CD1c-positive myeloid dendritic cell (primary cell): ENCODE data around the gene GALNT15.

Source experiments
- DNase-seq: peaks from one replicate; pipeline ENCODE4 v3.0.0-alpha.2; 2016; ENCODE audit errors: extremely low spot score

Gene GALNT15

DNA sequence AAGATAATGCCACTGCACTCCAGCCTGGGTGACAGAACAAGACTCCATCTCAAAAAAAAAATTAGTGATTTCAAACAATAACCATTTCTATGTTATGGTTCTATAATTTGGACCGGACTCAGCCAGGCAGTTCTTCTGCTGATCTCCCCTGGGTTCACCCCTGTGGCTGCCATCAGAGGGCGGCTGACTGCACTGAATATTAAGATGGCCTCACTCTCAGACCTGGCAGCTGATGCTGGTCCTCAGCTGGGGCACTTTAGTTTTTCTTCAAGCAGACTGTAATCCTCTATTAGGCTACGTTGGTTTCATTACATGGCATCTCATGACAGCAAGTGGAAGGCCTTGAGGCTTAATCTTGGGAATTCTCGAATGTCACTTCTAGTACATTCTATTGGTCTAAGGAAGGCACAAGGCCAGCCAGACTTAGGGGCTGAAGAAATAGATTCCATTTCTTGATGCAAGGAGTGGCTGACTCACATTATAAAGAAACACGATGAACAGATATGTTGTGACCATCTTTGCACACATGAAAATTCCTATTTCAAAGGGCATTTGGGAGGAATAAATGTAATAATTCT is 12.8 kb downstream of the GALNT15 start:
- no peak for DNase-seq

DNA sequence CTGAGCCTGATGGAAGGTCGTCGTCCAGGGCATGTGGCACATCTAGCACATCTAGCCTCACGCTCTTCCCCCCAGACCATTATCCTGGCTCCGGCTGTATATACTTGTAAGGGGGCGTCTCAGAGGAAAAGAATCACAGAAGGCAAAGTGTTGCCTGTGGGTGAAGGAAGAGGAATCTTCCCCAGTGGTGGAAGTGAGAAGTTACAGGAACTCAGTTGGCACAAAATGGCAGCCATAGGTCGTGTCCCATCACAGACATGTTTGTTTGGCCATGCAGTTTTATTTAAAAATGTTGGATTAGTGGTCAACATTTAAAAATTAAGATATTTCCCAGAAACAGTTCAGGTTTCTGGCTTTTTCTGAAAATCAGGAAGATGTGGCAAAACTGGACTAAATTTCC is 13.6 kb downstream of the GALNT15 start:
- no peak for DNase-seq

DNA sequence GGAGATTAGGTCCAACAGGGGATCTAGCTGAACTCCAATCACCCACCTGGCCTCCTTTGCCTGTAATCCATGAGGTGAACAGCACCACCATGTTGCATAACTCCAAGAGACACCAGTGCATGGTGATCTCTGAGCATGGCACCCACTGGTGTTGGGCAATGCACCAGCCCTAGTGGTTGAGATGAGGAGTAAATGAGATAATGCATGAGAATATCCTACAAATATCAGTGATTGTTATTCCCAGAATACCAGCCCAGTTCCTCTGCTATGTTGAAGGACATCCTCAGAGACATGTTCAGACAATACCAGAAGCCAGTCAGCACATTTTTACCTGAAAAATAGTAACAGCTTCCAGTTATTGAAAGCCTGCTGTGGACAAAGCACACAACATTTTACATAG is 14.7 kb downstream of the GALNT15 start:
- no peak for DNase-seq

DNA sequence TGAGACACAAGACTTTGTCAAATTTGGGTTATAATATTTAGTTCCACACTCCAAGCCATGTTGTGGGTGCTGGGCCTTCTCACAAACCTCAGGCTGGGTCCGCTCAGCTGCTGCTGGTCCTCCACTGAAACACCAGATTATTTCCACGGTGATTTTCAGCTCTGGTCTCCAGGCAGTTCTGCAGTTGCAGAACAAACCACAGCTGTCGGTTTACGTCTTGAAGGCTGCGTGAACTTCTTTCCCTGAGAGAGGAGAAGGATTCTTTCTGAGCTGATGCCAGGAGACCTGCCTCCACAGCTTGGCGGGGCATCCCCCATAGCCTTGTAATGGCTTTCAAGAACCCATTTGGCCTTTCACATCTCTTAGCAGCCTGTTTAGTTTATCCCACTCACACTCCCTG is 16.2 kb downstream of the GALNT15 start:
- no peak for DNase-seq

DNA sequence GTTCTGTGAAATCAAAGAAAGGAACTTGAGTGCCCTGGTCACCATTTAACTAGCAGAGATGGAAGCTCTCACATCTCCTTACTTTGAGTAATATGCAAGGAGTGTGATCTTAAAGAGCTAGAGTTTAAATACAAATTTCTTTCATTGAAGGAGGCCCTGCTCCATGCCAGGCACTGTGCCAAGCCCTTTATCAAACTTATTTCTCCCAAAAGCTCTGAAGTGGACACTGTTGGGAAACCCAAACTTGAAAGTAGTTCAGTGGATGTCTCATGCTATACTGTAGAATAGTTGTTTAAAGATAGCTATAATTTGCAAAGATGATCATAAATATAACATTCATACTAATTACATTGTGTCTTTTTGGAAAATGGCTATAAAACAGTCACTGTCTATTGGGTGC is 17.1 kb downstream of the GALNT15 start:
- no peak for DNase-seq

DNA sequence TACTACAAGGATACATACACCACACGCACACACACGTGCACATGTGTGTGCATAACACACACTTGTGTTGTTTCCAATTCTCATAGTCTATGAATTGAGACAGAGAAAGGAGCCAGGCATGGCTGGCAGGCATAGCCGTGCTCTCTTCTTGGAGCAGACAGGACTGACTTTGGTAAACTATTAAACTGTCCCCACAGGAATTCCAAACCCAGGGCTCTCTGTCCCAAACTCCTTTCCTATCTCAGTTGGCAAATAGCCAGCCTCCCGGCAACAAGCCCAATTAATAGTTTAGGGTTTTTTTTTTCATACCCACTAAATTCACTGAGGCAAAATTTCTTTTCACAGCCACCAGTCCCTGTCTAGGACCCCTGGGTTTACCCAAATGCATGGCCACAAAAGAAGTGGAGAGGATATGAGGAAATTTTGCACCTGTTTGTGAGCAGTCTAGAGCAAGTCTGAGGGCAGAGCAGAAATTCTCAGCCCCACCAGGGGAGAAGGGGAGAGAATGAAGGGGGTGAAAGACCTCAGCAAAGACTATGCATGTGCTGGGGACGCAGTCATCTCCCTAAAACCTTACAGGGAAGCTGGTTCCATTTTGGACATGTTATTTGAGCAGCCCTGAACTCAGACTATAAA is 17.8 kb downstream of the GALNT15 start:
- no peak for DNase-seq

DNA sequence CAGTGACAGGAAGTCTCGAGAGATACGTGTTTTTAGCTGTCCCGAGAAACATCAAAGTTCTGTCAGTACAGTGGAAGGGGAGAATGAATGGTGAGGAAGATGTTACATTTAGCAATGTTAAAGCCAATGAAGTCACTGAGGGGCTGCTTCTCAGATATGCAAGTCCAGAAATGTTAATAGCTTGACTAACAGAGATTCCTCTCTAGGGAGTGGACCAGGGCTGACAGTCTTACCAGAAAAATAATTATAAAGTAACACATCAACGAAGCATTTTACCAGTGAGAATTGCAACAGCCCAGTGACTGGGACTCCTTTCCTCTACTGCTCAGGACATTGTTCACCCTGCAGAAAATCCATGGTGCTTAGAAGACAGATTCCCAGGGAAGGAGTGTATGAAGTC is 23.9 kb downstream of the GALNT15 start:
- DNase-seq, result no peak

DNA sequence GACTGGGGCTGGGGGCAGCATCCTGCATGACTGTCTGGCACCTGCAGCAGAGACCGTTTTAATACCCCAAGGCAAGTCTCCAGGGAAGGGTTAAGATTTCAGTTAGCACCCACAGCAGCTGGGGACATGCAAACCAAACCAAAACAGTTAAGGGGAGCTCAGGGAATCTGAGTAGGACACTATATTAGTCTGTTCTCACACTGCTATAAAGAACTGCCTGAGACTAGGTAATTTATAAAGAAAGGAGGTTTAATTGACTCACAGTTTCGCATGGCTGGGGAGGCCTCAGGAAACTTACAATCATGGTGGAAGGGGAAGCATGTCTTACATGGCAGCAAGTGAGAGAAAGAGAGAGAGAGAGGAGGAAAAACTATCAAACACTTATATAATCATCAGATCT is 25.3 kb downstream of the GALNT15 start:
- DNase-seq, result no peak

DNA sequence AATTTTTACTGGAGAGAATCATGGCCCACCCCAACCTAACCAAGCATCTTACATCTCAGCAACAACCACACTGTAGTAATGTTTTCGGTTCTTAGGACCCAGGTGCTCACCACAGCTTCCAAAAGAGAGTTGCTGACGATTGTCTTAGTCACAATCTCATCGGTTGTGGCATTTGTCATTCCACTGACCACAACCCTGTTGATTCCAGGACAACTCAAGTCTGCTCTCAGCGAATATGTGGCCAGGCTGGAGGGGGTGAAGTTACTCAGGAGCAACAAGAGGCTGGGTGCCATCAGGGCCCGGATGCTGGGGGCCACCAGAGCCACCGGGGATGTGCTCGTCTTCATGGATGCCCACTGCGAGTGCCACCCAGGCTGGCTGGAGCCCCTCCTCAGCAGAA is 25.9 kb downstream of the GALNT15 start:
- no peak for DNase-seq

DNA sequence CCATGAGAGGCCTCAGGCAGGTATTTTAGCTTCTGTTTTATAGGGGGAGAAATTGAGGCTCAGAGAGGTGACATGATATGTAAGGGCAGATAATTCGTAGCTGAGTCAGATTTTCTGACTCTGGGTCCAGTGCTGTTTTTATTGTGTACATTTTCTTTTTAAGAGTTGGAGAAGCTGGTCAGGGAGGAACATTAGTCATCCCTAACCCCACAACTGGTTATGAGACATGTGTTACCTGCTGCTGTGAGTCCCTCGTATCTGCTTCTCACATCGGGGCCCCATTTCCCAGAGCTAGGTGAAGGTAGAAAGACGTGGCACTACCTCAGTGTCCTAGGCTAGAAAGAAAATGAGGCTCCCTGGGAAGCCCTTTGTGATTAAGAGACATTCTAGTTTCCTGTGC is 28.6 kb downstream of the GALNT15 start:
- DNase-seq, result no peak

DNA sequence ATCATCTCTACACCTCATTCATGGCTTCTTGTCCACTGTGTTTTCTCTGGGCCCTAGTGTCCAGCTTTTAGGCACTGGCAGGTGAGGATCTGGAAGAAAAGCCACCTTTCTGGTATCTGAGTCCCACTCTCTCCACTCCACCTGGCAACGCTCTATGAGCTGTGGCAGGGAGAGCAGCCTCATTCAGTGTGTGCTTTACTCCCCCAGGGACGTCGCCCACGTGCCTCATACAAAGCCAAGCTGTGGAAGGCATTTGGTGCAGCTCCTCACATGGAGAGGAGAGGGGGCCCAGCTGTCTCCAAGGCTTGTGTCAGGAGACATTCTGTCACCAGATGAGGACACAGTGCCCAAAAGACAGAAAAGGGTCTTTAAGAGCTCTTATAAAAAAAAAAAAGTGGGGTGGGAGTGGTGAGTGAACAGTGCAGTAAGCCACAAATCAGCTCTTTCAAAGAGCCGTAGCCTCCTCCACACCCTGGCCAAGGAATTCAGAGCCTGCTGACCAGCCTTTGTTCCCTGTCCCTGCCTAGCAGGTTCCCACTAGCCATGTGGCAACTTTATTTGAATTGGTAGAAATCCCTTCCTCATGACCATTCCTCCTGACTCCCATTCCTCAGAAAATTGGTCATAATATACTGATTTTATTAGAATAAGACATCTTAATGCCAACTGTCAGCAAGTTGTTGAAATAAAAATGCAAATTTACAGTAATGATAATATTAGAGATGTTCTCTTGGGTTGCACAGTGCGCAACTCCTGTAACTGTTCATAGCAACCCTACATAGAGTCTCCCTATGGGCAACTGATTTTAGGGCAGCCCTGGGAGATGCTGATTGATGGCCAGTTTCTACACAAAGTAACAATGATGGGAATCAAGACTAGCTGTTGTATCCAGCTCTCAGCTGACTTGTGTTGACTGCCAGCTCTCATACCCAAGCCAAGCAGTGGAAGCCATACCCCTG is 29.5 kb downstream of the GALNT15 start:
- DNase-seq, result no peak

DNA sequence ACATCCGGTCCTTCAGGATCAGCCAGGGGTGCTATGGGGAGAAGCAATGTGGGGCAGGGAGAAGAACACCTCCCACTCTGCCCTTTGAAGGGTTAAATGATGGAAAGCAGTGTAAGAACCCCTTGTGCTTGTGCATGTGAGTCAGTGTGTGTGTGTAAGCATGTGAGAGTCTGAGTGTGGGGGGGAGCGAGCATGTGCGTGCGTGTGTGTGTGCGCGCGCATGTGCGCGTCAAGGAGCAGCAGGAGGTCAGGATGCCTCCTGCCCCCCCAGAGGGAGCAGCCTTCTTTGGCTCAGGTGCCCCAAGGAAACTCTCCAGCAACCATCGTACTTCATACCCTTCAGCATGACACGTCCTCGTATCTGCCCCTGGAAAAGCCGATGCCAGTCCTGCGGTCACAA is 30.3 kb downstream of the GALNT15 start:
- no peak for DNase-seq

DNA sequence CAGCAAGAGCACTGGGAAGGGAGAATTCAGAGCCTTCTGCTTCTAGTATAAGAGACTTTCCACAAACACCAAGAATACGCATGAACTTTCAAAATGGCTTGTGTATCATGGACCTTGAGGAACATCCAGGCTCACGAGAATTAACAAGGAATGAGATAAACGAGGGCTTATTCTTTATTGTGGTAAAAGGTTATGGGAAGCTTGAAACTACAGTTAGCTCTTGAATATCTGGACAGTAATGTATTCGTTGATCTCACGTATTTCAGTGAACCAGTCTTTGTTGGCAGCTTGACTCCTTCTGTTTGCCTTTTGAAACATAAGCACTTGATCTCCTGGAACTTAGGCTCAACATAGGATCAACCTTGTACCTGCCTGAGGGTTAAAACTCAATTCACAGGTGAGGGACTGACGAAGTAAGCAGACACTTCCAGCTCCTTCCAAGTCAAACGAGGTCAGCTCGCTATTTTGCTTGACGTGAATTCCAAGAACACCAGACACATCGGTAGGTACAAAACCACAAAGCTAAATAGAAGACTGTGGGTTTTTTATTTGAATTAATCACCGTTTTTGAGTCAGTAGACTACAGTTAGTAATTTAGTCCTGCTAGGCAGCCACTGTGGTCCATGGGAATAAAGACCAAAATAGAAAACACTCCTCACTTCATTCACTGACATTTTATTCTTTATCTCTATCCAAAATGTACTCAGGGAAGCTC is 30.8 kb downstream of the GALNT15 start:
- DNase-seq, result no peak

DNA sequence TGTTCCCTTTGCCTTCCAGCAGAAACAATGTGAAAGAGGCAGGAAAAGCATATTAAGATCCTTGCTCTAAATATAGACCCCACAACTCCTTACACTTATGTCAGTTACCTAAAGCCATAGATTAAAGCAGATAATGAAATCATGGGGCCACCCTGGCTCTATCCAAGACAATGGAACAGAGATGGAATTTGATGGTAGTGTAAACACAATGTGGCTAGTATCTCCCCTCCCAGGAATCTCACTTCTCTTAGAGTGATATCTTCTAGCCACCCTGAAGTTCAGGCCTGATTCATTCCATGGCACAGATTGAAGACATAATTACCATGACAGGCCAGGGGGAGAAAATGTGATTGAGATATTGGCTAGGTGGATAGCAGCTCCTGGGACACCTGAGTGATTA is 32.6 kb downstream of the GALNT15 start:
- no peak for DNase-seq

DNA sequence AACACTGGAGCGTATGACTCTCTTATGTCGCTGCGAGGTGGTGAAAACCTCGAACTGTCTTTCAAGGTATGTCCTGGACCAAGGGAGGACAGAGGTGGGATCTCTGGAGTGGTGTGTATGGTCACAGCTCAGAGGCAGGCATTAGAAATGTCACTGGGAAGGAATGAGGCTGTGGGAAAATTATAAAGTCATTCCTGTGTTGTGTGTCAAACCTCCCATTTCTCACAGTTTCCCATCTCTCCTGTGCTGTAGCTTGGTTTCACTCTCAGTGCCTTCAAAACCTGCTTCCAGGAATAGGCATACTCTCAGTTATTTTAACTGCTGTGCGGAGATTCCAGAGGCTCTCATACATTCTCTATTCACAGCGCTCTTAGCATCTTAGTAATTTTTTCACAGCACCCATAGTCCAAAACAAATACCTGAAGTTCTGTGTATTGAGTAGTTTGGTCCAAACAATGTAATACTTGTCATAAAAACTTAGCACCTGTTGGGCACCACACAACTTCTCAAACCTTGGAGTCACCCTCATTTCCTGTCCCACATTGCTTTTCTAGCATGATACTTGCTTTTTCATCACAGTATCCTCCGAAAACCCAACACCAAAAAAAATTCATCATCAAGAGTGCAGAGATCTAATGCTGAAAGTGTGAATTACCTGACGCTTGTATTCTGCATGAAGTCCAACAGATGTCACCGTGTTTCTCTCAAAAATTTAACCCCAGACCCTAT is 36.9 kb downstream of the GALNT15 start:
- DNase-seq, result no peak

DNA sequence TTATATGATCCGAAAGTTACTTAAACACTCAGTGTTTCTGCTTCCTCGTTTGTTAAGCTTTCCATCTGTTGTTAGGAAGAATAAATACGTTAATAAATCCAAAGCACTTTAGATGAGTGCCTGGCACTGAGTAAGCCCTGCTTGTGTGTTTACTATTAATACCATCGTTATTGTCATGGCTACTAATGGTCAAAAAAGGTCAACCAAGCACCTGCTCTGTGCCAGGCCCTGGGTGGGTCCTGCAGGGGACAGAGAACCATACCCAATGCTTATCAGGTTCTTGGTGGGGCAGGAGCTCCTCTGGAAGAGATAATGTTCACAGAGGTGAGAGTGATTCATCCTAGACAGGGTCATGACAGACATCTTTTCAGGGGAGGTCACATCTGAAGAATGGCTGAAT is 39.9 kb downstream of the GALNT15 start:
- DNase-seq, result no peak

DNA sequence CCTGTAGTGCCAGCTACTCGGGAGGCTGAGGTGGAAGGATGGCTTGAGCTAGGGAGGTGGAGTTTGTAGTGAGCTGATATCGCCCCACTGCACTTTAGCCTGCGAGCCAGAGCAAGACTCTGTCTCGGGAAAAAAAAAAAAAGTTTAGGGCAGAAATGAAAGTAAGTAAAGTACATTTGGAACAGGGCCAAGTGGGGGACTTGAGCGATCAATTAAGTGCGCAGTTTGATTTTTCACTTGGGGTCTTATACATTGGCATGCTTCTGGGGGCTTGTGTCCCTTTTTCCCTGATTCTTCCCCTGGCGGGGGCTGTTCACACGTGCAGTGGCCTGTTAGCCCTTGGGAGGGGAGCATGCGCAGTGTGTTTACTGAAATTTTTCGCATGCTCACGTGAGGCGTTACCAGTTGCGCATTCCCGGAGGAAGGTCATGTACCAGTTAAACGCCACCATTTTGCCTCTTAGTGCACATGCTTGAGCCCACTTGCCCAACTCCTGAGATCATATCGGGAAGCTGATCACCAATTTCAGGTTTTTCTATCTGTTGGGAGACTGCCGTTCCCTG is 42.0 kb downstream of the GALNT15 start:
- no peak for DNase-seq

DNA sequence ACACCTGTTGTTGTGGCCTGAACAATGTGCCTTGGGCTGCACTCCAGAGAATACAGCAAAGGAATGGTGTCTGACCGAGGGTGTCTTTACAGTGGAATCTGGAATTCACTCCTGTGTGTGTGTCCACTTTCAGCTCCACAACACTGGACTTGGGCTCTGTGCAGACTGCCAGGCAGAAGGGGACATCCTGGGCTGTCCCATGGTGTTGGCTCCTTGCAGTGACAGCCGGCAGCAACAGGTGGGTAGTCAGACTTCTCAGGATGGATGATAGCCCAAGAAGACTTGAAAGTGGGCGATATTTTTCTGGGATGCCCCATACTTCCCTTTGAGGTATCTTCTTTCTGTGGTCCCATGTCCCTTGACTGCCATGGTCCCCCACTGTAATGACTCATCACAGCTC is 45.3 kb downstream of the GALNT15 start:
- DNase-seq, result no peak

DNA sequence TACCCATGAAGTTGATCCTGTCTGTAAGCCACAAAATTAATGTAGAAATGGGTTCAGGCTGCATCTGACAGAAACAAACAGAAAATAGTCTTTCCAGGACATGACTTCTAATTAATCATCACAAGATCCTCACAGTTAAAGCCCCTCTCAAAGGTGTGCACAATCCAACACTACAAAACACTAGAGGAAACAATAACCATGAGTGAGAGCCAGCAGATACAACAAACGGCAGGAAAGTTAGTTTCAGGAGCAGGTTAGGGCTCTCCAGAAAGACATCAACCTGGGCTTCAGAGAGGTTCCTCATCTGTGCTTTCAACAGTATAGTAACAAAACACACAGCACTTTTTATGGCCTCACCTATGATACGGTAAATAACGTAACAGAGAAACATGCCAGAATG is 47.5 kb downstream of the GALNT15 start:
- DNase-seq, result no peak

DNA sequence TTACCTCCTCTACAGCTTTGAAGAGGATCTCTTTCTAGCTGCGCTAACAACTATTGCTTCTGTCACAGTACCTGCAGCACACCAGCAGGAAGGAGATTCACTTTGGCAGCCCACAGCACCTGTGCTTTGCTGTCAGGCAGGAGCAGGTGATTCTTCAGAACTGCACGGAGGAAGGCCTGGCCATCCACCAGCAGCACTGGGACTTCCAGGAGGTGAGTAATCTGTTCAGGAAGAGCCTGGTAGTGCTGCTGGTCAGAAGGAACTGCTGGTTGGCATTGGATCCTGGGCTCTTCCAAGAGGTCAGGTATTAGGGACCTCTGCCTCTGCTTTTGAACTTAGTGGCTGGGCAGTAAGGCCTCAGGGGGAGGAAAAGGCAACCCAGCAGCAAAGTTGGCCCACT is 48.1 kb downstream of the GALNT15 start:
- no peak for DNase-seq

DNA sequence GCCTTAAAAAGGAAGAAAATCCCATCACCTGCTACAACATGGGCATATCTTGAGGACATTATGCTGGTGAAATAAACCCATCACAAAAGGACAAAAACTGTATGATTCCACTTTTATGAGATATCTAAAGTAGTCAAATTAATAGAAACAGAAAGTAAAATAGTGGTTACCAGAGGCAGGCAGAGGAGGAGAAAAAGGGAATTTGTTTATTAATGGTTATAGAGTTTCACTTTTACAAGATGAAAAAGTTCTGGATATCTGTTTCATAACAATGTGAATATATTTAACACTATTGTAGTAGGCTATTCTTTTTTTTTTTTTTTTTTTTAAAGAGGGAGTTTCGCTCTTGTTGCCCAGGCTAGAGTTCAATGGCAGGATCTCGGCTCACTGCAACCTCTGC is 49.8 kb downstream of the GALNT15 start:
- no peak for DNase-seq
